Fibroblast of the aortic adventitia (primary cell): ENCODE results near the gene MYOM3. TPM values are rescaled to one million over a fixed set of nuclear protein-coding genes. Genes with fewer than 3 reads are reported as not detected.
"Not testable (repeated sequence)": the region's sequence is repeated elsewhere in the genome, so short reads cannot be mapped to it uniquely, and the experiment has no call there.

Experiments
- DNase-seq: peaks from one replicate; pipeline ENCODE4 v3.0.0-alpha.2; 2010; ENCODE audit warnings: low read depth
- H3K4me3 ChIP-seq: 2 replicates; pipeline ENCODE4 v1.5.1; 2011; ENCODE audit warnings: low read depth, mild to moderate bottlenecking, control low read depth, low read length, moderate library complexity
- CTCF ChIP-seq: IDR thresholded peaks from 2 replicates; pipeline ENCODE4 v1.5.1; 2011; ENCODE audit warnings: mild to moderate bottlenecking, low read length, control low read depth, inconsistent platforms; ENCODE audit not compliant: insufficient read depth
- total RNA-seq: library from RNA; depleted of rRNA; stranded (reverse); fragments of >200 nt; gene quantifications from 2 replicates; pipeline ENCODE4 v1.2.3, GENCODE V29; 2012; ENCODE audit warnings: low replicate concordance

Gene MYOM3
- total RNA-seq, 1 donor = under 0.01 TPM

GRCh38 chr1:24010650-24011049, 101.3 kb downstream of the MYOM3 start:
- no peak for TF ChIP-seq CTCF
- no peak for DNase-seq
- H3K4me3 ChIP-seq = no peak overlapping the region

DNA sequence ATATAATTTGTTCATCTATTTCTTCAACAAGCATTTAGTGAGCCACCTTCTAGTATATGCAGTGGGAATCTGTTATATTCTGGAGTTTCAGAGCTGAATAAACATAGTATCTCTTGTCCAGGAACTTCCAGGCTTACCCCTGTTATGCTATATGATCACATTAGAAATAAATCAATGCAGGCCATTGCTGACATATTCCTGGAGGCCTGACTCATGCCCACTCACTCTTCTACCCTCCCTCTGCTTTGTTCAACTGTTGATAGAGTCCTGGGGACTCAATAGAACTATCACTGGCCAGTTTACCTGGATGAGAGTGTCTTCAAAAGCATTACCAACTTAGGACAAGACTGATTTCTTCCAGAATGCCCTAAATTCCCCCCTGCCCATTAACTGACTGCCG, 102.5 kb downstream of the MYOM3 start:
- no peak overlapping the region for H3K4me3 ChIP-seq
- no peak for TF ChIP-seq CTCF
- DNase-seq = peak; percentile 54

DNA sequence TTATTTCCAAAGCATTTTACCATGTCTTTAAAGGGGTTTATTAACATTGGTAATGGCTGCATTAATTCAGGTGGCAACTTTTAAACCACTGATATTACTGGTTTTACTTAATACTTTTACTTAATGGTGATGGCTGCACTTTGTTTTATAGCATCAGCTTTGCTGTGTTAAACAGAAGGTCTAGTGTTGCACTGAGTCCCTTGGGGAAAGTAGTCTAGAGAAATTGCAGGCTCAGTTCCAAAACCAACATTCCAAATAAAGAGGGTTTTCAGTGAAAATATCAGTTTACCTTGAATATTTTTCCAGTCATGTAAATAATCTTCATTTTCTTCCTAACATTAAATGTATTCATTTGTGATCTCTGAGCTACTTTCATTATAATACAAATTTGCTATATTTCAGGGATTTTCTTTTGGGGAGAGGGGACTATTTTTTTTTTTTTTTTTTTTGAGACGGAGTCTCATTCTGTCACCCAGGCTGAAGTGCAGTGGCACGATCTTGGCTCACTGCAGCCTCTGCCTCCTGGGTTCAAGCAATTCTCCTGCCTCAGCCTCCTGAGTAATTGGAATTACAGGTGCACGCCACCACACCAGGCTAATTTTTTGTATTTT, 103.3 kb downstream of the MYOM3 start:
- H3K4me3 ChIP-seq = not testable (repeated sequence)
- peak; percentile 84 for DNase-seq

- no peak overlapping the region for H3K4me3 ChIP-seq
- no peak for TF ChIP-seq CTCF
- no peak for DNase-seq
Measured at GRCh38 chr1:24007079-24007478, 104.9 kb downstream of the MYOM3 start.

Other genes starting within 250 kb of the MYOM3 start
- gene FUCA1, start 243.8 kb downstream of the MYOM3 start, total RNA-seq = 3.8 and 5.9 TPM in 2 replicates
- gene CNR2, start 198.8 kb downstream of the MYOM3 start, total RNA-seq = under 0.01 TPM in 1 of 2 replicates, not detected in the other
- 133 and 134 TPM in 2 replicates for gene PNRC2, start 152.3 kb downstream of the MYOM3 start, total RNA-seq
- gene SRSF10, start 131.8 kb downstream of the MYOM3 start, total RNA-seq = 86.4 and 127 TPM in 2 replicates
- 0.09 TPM in 1 of 2 replicates, not detected in the other for gene IL22RA1, start 31.0 kb upstream of the MYOM3 start, total RNA-seq
- 0.36 TPM in 1 of 2 replicates, not detected in the other for gene IFNLR1, start 75.2 kb upstream of the MYOM3 start, total RNA-seq
- not detected in 2 replicates for gene GRHL3, start 207.2 kb upstream of the MYOM3 start, total RNA-seq